ENCODE results near the gene NPTX2.

Gene NPTX2

DNA sequence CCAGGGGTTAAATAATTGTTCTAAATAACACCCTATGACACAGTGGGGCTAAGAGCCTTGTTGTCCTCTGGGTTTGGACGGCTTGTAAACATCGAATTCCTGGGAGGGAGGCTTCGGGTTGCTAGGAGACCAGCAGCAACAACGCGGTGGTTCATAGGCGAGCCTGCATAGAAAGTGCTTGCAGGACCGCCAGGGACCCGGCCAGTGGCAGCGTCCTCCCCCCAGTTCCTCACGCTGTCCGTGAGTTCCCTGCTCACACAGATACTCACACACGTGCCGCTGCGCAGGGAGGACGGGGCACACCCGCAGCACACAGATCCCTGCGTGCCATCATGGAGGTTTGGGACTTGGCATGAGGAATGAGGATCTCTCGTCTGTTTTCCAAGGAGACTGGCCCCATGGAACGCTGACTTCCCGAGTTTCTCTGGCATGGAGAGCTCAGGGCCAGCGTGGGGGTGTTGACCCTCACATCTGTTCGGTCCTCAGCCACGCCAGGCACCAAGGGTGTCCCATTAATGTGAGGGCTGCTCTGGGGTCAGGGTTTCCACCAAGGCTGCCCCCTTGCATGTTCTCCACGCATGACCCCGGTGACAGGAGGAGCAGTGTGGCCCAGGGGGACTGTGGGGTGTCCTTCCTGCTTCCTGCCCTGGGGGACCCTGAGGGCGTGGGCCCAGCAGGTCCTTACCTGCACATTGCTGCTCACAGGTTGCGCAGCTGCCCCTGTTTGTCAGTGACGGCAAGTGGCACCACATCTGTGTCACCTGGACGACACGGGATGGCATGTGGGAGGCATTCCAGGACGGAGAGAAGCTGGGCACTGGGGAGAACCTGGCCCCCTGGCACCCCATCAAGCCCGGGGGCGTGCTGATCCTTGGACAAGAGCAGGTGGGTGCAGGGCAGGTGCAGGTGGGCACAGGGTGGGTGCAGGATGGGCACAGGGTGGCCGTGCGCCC lies 9.7 kb downstream of the NPTX2 start:
- Histone ChIP-seq H3K27me3 (replicated peaks in 2 of 5; ENCODE audit: control insufficient read depth in 4 of 5, insufficient read depth in 5 of 5, low read length in 4 of 5) (peaks cover 0 to 50% (median 7%) of the 10 kb centered on the region in 5 experiments), H3K27ac (ENCODE audit: insufficient read depth in 1 of 2, low read depth in 1 of 2, low read length in 2 of 2, poor library complexity in 1 of 2, severe bottlenecking in 2 of 2) (no peak overlapping the region), H3K36me3 (ENCODE audit: control insufficient read depth in 4 of 4, insufficient read depth in 4 of 4, low read length in 3 of 4) (no peaks in the 10 kb centered on the region), H3K9me3 (ENCODE audit: control extremely low read depth in 1 of 5, control insufficient read depth in 4 of 5, insufficient read depth in 2 of 5, low read depth in 1 of 5, low read length in 4 of 5) (peaks cover 0 to 3% (median 0%) of the 10 kb centered on the region in 5 experiments), H3K4me1 (ENCODE audit: control extremely low read depth in 1 of 4, control insufficient read depth in 4 of 4, insufficient read depth in 4 of 4, low read length in 3 of 4) (peaks cover 0 to 34% (median 19%) of the 10 kb centered on the region in 4 experiments), H3K4me3 (ENCODE audit: control insufficient read depth in 1 of 7, extremely low read depth in 1 of 7, insufficient read depth in 4 of 7, low read depth in 2 of 7, low read length in 6 of 7) (no peak overlapping the region)
- ChIA-PET POLR2A (interaction anchor here (0.6 kb wide), 1 partner anchor 176 kb away, joined by 5 read pairs; no protein-coding TSS in a partner anchor), CTCF (interaction anchor here (2.5 kb wide), 1 partner anchor 15 kb away, joined by 6 read pairs; no protein-coding TSS in a partner anchor)
- 71% methylated on average over 28 of the region's 35 CpGs for WGBS (ENCODE audit: insufficient coverage)
- DNase-seq = no peak

DNA sequence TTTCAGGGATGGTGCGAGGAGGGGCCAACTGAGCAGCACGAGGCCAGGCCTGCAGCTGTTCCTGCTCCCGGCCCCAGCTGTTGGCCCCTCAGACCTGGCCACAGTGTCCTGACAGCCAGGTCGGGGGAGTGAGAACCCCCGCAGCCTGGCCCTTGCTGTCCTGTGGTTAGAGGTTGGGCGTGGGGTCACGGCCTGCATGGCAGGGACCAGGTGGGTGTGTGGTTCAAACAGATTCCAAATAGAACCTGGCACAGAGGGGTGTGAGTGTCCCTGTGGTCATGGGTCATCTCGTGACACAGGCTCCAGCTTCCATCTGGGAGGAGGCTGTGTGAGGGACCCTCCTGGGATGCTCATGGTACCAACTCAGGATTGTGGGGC lies 10.3 kb downstream of the NPTX2 start:
- H3K9me3 ChIP-seq (ENCODE audit: control extremely low read depth in 1 of 5, control insufficient read depth in 4 of 5, insufficient read depth in 2 of 5, low read depth in 1 of 5, low read length in 4 of 5) = peaks cover 0 to 9% (median 2%) of the 10 kb centered on the region in 5 experiments
- ChIA-PET POLR2A (no interaction called here), CTCF (interaction anchor here (2.5 kb wide), 1 partner anchor 15 kb away, joined by 6 read pairs; no protein-coding TSS in a partner anchor)
- peaks cover 0 to 47% (median 7%) of the 10 kb centered on the region in 5 experiments for H3K27me3 ChIP-seq (replicated peaks in 2 of 5; ENCODE audit: control insufficient read depth in 4 of 5, insufficient read depth in 5 of 5, low read length in 4 of 5)
- H3K4me1 ChIP-seq (ENCODE audit: control extremely low read depth in 1 of 4, control insufficient read depth in 4 of 4, insufficient read depth in 4 of 4, low read length in 3 of 4) = peaks cover 0 to 27% (median 15%) of the 10 kb centered on the region in 4 experiments
- no peak overlapping the region for H3K27ac ChIP-seq (ENCODE audit: insufficient read depth in 1 of 2, low read depth in 1 of 2, low read length in 2 of 2, poor library complexity in 1 of 2, severe bottlenecking in 2 of 2)
- H3K36me3 ChIP-seq (ENCODE audit: control insufficient read depth in 4 of 4, insufficient read depth in 4 of 4, low read length in 3 of 4) = no peaks in the 10 kb centered on the region
- no peak for DNase-seq
- 90% methylated on average over 5 of the region's 8 CpGs for WGBS (ENCODE audit: insufficient coverage)
- no peak overlapping the region for H3K4me3 ChIP-seq (ENCODE audit: control insufficient read depth in 1 of 7, extremely low read depth in 1 of 7, insufficient read depth in 4 of 7, low read depth in 2 of 7, low read length in 6 of 7)

DNA sequence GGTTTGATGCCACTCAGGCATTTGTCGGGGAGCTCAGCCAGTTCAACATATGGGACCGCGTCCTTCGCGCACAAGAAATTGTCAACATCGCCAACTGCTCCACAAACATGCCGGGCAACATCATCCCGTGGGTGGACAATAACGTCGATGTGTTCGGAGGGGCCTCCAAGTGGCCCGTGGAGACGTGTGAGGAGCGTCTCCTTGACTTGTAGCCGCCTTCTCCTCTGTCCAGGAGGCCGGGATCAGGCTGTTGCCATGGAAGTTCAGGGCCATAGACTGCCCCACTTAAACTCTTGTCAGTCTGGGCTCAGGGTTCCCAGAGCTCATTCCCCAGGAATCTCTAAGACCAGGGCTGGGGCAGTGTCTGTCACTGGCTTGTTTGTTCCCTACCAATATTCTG lies 11.3 kb downstream of the NPTX2 start:
- peaks cover 0 to 25% (median 15%) of the 10 kb centered on the region in 4 experiments for H3K4me1 ChIP-seq (ENCODE audit: control extremely low read depth in 1 of 4, control insufficient read depth in 4 of 4, insufficient read depth in 4 of 4, low read length in 3 of 4)
- ChIA-PET CTCF (interaction anchor here (1.0 to 2.2 kb wide), 4 partner anchors 9 to 14 kb away, joined by 3 to 5 read pairs (median 4); no protein-coding TSS in a partner anchor), POLR2A (interaction anchor here (2.2 kb wide), 1 partner anchor 13 kb away, joined by 15 read pairs; no protein-coding TSS in a partner anchor)
- H3K27me3 ChIP-seq (replicated peaks in 2 of 5; ENCODE audit: control insufficient read depth in 4 of 5, insufficient read depth in 5 of 5, low read length in 4 of 5) = peaks cover 0 to 37% (median 5%) of the 10 kb centered on the region in 5 experiments
- peaks cover 0 to 14% (median 2%) of the 10 kb centered on the region in 5 experiments for H3K9me3 ChIP-seq (ENCODE audit: control extremely low read depth in 1 of 5, control insufficient read depth in 4 of 5, insufficient read depth in 2 of 5, low read depth in 1 of 5, low read length in 4 of 5)
- H3K36me3 ChIP-seq (ENCODE audit: control insufficient read depth in 4 of 4, insufficient read depth in 4 of 4, low read length in 3 of 4) = no peaks in the 10 kb centered on the region
- WGBS (ENCODE audit: insufficient coverage) = 93% methylated on average over 16 of the region's 16 CpGs
- no peak overlapping the region for H3K27ac ChIP-seq (ENCODE audit: insufficient read depth in 1 of 2, low read depth in 1 of 2, low read length in 2 of 2, poor library complexity in 1 of 2, severe bottlenecking in 2 of 2)
- H3K4me3 ChIP-seq (ENCODE audit: control insufficient read depth in 1 of 7, extremely low read depth in 1 of 7, insufficient read depth in 4 of 7, low read depth in 2 of 7, low read length in 6 of 7) = peak overlapping the region in 1 of 7 experiments; percentile 37
- DNase-seq = no peak

DNA sequence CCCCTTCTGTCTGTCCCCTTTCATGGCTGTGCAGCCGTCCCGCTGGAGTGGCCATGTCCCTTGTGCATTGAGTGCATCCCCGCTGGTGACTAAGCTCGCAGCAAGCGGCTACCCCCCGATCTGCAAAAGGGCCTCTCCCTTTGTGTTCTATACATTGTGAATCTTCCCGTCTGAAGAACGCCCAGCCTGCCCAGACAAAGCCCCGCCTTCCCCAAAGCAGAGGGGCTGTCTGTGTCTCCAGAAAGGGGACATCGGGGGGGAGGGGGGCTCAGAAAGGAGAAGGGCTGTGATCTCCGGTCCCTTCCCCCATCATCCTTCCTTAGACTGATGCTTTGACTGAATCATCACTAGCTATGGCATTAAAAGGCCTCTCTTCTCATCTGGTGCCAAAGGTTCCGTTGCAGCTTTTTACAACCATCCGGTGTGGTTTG lies 11.9 kb downstream of the NPTX2 start:
- CTCF ChIA-PET = interaction anchor here (1.0 to 2.2 kb wide), 4 partner anchors 9 to 14 kb away, joined by 3 to 5 read pairs (median 5); no protein-coding TSS in a partner anchor
- H3K36me3 ChIP-seq (ENCODE audit: control insufficient read depth in 4 of 4, insufficient read depth in 4 of 4, low read length in 3 of 4) = no peaks in the 10 kb centered on the region
- DNase-seq = peak; percentile 83 to 97 (median 95)
- WGBS (ENCODE audit: insufficient coverage) = 24% methylated on average over 8 of the region's 13 CpGs
- no peak overlapping the region for H3K27ac ChIP-seq (ENCODE audit: insufficient read depth in 1 of 2, low read depth in 1 of 2, low read length in 2 of 2, poor library complexity in 1 of 2, severe bottlenecking in 2 of 2)
- peak overlapping the region in 2 of 7 experiments; percentile 24 to 37 for H3K4me3 ChIP-seq (ENCODE audit: control insufficient read depth in 1 of 7, extremely low read depth in 1 of 7, insufficient read depth in 4 of 7, low read depth in 2 of 7, low read length in 6 of 7)
- peaks cover 0 to 25% (median 15%) of the 10 kb centered on the region in 4 experiments for H3K4me1 ChIP-seq (ENCODE audit: control extremely low read depth in 1 of 4, control insufficient read depth in 4 of 4, insufficient read depth in 4 of 4, low read length in 3 of 4)
- POLR2A ChIA-PET = interaction anchor here (2.2 kb wide), 1 partner anchor 13 kb away, joined by 15 read pairs; no protein-coding TSS in a partner anchor
- H3K9me3 ChIP-seq (ENCODE audit: control extremely low read depth in 1 of 5, control insufficient read depth in 4 of 5, insufficient read depth in 2 of 5, low read depth in 1 of 5, low read length in 4 of 5) = peaks cover 0 to 16% (median 2%) of the 10 kb centered on the region in 5 experiments
- H3K27me3 ChIP-seq (replicated peaks in 2 of 5; ENCODE audit: control insufficient read depth in 4 of 5, insufficient read depth in 5 of 5, low read length in 4 of 5) = peaks cover 0 to 33% (median 5%) of the 10 kb centered on the region in 5 experiments

DNA sequence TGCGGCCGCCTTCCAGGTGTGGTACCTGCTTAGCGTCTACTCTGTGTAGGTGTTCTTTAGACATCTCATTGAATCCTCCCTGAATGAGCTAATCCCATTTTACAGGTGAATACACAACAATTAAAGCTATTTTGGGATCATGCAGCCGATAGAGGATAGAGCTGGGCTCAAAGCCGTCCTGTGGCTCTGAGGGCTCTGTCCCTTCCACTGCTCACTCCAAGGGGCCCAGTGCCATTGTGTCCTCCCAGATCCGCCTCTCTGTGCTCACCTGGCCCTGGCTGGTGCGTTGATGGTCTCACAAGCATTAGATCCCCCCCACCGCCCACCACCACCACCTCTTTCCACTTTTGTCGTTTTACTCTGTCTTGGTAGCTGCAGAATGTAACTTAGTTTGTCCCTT lies 13.1 kb downstream of the NPTX2 start:
- H3K4me1 ChIP-seq (ENCODE audit: control extremely low read depth in 1 of 4, control insufficient read depth in 4 of 4, insufficient read depth in 4 of 4, low read length in 3 of 4) = peaks cover 0 to 25% (median 15%) of the 10 kb centered on the region in 4 experiments
- ChIA-PET CTCF (interaction anchor here (0.6 to 2.2 kb wide), 5 partner anchors 8 to 203 kb away, joined by 3 to 5 read pairs (median 3); no protein-coding TSS in a partner anchor), POLR2A (interaction anchor here (0.5 to 2.2 kb wide), 2 partner anchors 12 to 497 kb away, joined by 6 to 15 read pairs; no protein-coding TSS in a partner anchor)
- 80% methylated on average over 5 of the region's 9 CpGs for WGBS (ENCODE audit: insufficient coverage)
- peaks cover 0 to 16% (median 2%) of the 10 kb centered on the region in 5 experiments for H3K9me3 ChIP-seq (ENCODE audit: control extremely low read depth in 1 of 5, control insufficient read depth in 4 of 5, insufficient read depth in 2 of 5, low read depth in 1 of 5, low read length in 4 of 5)
- no peak overlapping the region for H3K27ac ChIP-seq (ENCODE audit: insufficient read depth in 1 of 2, low read depth in 1 of 2, low read length in 2 of 2, poor library complexity in 1 of 2, severe bottlenecking in 2 of 2)
- peaks cover 0 to 27% (median 5%) of the 10 kb centered on the region in 5 experiments for H3K27me3 ChIP-seq (replicated peaks in 2 of 5; ENCODE audit: control insufficient read depth in 4 of 5, insufficient read depth in 5 of 5, low read length in 4 of 5)
- H3K4me3 ChIP-seq (ENCODE audit: control insufficient read depth in 1 of 7, extremely low read depth in 1 of 7, insufficient read depth in 4 of 7, low read depth in 2 of 7, low read length in 6 of 7) = no peak overlapping the region
- H3K36me3 ChIP-seq (ENCODE audit: control insufficient read depth in 4 of 4, insufficient read depth in 4 of 4, low read length in 3 of 4) = no peaks in the 10 kb centered on the region
- DNase-seq = no peak

DNA sequence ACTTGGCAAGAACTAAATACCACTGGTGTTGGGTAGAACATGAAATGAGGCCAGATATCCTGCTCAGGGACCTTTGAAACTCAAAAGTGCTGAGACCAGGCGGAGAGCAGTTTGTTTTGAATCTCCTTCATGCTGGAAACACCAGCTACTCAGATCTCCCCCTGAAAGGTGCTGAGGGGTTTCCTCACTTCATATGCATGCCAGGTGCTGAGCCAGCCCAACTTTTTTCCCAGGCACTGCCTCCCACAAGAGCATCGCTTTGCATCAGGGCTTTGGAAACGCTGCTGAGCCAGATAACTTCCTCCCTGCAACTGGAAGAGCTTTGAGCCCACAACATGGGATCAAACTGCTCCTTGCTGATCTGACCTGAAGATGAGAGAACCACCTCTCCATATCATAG lies 13.7 kb downstream of the NPTX2 start:
- ChIA-PET CTCF (interaction anchor here (1.5 kb wide), 1 partner anchor 10 kb away, joined by 11 read pairs; no protein-coding TSS in a partner anchor), POLR2A (no interaction called here)
- WGBS (ENCODE audit: insufficient coverage) = 86% methylated on average over 3 of the region's 3 CpGs

More for the DNA sequence above, 13.7 kb downstream of the NPTX2 start:
- Histone ChIP-seq H3K4me3 (ENCODE audit: control insufficient read depth in 1 of 7, extremely low read depth in 1 of 7, insufficient read depth in 4 of 7, low read depth in 2 of 7, low read length in 6 of 7) (no peak overlapping the region), H3K9me3 (ENCODE audit: control extremely low read depth in 1 of 5, control insufficient read depth in 4 of 5, insufficient read depth in 2 of 5, low read depth in 1 of 5, low read length in 4 of 5) (peaks cover 0 to 16% (median 2%) of the 10 kb centered on the region in 5 experiments), H3K36me3 (ENCODE audit: control insufficient read depth in 4 of 4, insufficient read depth in 4 of 4, low read length in 3 of 4) (no peaks in the 10 kb centered on the region), H3K27me3 (replicated peaks in 2 of 5; ENCODE audit: control insufficient read depth in 4 of 5, insufficient read depth in 5 of 5, low read length in 4 of 5) (peaks cover 0 to 27% (median 5%) of the 10 kb centered on the region in 5 experiments), H3K27ac (ENCODE audit: insufficient read depth in 1 of 2, low read depth in 1 of 2, low read length in 2 of 2, poor library complexity in 1 of 2, severe bottlenecking in 2 of 2) (no peak overlapping the region), H3K4me1 (ENCODE audit: control extremely low read depth in 1 of 4, control insufficient read depth in 4 of 4, insufficient read depth in 4 of 4, low read length in 3 of 4) (peaks cover 0 to 25% (median 15%) of the 10 kb centered on the region in 4 experiments)
- DNase-seq = no peak
